Measurements from ENCODE around the gene UBASH3B.

DNA sequence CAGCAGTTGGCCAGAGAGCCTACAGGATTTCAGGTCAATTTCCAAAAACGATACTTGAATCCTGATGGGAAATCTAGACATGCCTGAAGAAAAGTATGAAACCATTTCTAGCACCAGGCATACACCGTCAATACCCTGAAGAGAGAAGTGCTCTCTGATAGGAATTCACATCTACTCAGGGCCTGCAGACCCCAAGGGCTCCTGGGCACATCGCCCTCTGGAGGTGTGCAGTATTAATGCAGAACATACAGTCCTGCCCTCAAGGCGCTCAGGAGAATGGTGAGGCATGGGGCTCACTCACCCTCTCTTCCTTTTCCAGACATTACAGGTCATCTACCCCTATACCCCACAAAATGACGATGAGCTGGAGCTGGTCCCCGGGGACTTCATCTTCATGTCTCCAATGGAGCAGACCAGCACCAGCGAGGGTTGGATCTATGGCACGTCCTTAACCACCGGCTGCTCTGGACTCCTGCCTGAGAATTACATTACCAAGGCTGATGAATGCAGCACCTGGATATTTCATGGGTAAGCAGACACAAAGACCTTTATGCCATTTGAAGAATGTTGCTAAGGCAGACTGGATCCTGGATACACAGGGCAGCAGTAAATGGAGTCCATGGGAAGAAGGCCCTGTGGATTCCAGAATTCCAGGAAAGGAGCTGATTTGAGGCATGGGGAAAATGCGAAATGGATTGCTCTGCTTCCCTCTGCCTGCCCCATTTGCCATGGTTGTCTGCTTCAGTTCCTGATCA lies 133.4 kb downstream of the UBASH3B start:
- TF ChIP-seq EZH2 (optimal IDR thresholded peaks at IDR 0.05; ENCODE audit: low read depth, low read length) (no peak), EZH2phosphoT487 (IDR thresholded peaks at IDR 0.05; ENCODE audit: low read length) (no peak)
- TF ChIP-seq, protein P1, sequence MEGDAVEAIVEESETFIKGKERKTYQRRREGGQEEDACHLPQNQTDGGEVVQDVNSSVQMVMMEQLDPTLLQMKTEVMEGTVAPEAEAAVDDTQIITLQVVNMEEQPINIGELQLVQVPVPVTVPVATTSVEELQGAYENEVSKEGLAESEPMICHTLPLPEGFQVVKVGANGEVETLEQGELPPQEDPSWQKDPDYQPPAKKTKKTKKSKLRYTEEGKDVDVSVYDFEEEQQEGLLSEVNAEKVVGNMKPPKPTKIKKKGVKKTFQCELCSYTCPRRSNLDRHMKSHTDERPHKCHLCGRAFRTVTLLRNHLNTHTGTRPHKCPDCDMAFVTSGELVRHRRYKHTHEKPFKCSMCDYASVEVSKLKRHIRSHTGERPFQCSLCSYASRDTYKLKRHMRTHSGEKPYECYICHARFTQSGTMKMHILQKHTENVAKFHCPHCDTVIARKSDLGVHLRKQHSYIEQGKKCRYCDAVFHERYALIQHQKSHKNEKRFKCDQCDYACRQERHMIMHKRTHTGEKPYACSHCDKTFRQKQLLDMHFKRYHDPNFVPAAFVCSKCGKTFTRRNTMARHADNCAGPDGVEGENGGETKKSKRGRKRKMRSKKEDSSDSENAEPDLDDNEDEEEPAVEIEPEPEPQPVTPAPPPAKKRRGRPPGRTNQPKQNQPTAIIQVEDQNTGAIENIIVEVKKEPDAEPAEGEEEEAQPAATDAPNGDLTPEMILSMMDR (IDR thresholded peaks at IDR 0.05; ENCODE audit: low read length), result peak; percentile 24

Data from MM.1S (cell line).